Endothelial cell of umbilical vein (primary cell): ENCODE data around the gene RWDD2A. TPM values are rescaled to one million over a fixed set of nuclear protein-coding genes. Genes with fewer than 3 reads are reported as not detected.

ENCODE experiments used
- BruUV-seq: library from RNA; stranded (reverse); fragments of 400-500 nt; replicated peaks from 2 replicates; lab custom pipeline; 2021; lab: Mats Ljungman, UMichigan
- CTCF ChIA-PET: fragments of 300-600, 350-600 bp; sonication (Branson Sonifier 250); formaldehyde crosslinking; loops from one replicate; lab custom pipeline; 2021; ENCODE audit warnings: antibody characterized with exemption, inconsistent platforms; lab: Charles Lee
- POLR2A ChIA-PET: fragments of 300-600, 350-600 bp; sonication (Branson Sonifier 250); formaldehyde crosslinking; loops from one replicate; lab custom pipeline; 2021; ENCODE audit warnings: antibody characterized with exemption, inconsistent platforms; lab: Charles Lee
- DNase-seq: peaks from one replicate; pipeline ENCODE4 v3.0.0-alpha.2; 2011; ENCODE audit warnings: low read depth, low spot score
- FAIRE-seq: peaks from 2 replicates; lab custom pipeline; 2011; peaks lifted over from hg19 to GRCh38; lab: Jason Lieb, UNC
- H2AFZ ChIP-seq: 2 replicates; pipeline ENCODE4 v1.6.0; 2012; ENCODE audit warnings: low read depth, low read length, control low read depth, inconsistent platforms
- H3K27ac ChIP-seq: 2 replicates; pipeline ENCODE4 v1.5.1; 2011; ENCODE audit warnings: low read depth, mild to moderate bottlenecking, control low read depth, low read length, moderate library complexity; ENCODE audit not compliant: insufficient read depth
- H3K27me3 ChIP-seq, 2 experiments: 2 replicates each; pipeline versions ENCODE4 v1.6.0 to v1.6.1; 2011; ENCODE audit warnings: low read length in 2 of 2, mixed read lengths in 1 of 2; ENCODE audit not compliant: control insufficient read depth in 2 of 2, insufficient read depth in 2 of 2
- H3K36me3 ChIP-seq, 2 experiments: 2 replicates in 1 of 2; 3 replicates in 1 of 2; pipeline ENCODE4 v1.5.1; 2011; ENCODE audit warnings: low read length in 2 of 2, mild to moderate bottlenecking in 1 of 2, moderate library complexity in 1 of 2; ENCODE audit not compliant: control insufficient read depth in 2 of 2, insufficient read depth in 2 of 2; ENCODE audit errors: extremely low read depth in 1 of 2
- H3K4me1 ChIP-seq: 3 replicates; pipeline ENCODE4 v1.5.1; 2011; ENCODE audit warnings: mild to moderate bottlenecking, low read length; ENCODE audit not compliant: control insufficient read depth, insufficient read depth; ENCODE audit errors: extremely low read depth
- H3K4me2 ChIP-seq: 2 replicates; pipeline ENCODE4 v1.6.1; 2011; ENCODE audit warnings: low read length, control low read depth, mixed read lengths; ENCODE audit not compliant: insufficient read depth
- H3K4me3 ChIP-seq, 3 experiments: fragments of 200-600 bp in 1 of 3; sonication (generic), shearing (Covaris generic) in 1 of 3; replicated peaks in 1 of 3; 2 replicates each; pipeline ENCODE4 v1.5.1; 2011 to 2016; ENCODE audit warnings: control low read depth in 3 of 3, low read length in 3 of 3, mild to moderate bottlenecking in 2 of 3, inconsistent platforms in 1 of 3, low read depth in 1 of 3, moderate library complexity in 1 of 3; ENCODE audit not compliant: insufficient read depth in 1 of 3
- H3K79me2 ChIP-seq: 2 replicates; pipeline ENCODE4 v1.6.0; 2012; ENCODE audit warnings: low read length, inconsistent platforms; ENCODE audit not compliant: control insufficient read depth, insufficient read depth
- H3K9ac ChIP-seq: replicated peaks from 2 replicates; pipeline ENCODE3; 2011; ENCODE audit warnings: low read length, control low read depth; ENCODE audit not compliant: insufficient read depth; ENCODE audit errors: extremely low read depth
- H3K9me1 ChIP-seq: replicated peaks from 3 replicates; pipeline ENCODE4 v1.6.0; 2011; ENCODE audit warnings: mild to moderate bottlenecking, low read length; ENCODE audit not compliant: control insufficient read depth, insufficient read depth; ENCODE audit errors: extremely low read depth
- H3K9me3 ChIP-seq: replicated peaks from 2 replicates; pipeline ENCODE4 v1.5.1; 2012; ENCODE audit warnings: low read length, inconsistent platforms; ENCODE audit not compliant: control insufficient read depth, insufficient read depth
- H4K20me1 ChIP-seq: replicated peaks from 2 replicates; pipeline ENCODE3; 2011; ENCODE audit warnings: mild to moderate bottlenecking, low read length; ENCODE audit not compliant: control insufficient read depth, insufficient read depth; ENCODE audit errors: extremely low read depth
- EZH2 ChIP-seq: IDR thresholded peaks from 2 replicates; pipeline ENCODE4 v1.6.1; 2012; ENCODE audit warnings: borderline replicate concordance, low read depth, mild to moderate bottlenecking, moderate library complexity, low read length, inconsistent platforms; ENCODE audit not compliant: severe bottlenecking
- FOS ChIP-seq: IDR thresholded peaks from 2 replicates; pipeline ENCODE4 v1.6.1; 2011; ENCODE audit warnings: mild to moderate bottlenecking, low read length, moderate library complexity, borderline replicate concordance; ENCODE audit not compliant: insufficient read depth
- GATA2 ChIP-seq: IDR thresholded peaks from 2 replicates; pipeline ENCODE4 v1.7.0; 2011; ENCODE audit warnings: low read depth, mild to moderate bottlenecking, moderate library complexity, mixed read lengths, low read length; ENCODE audit not compliant: insufficient read length, insufficient read depth
- JUN ChIP-seq: IDR thresholded peaks from 2 replicates; pipeline ENCODE4 v1.6.1; 2011; ENCODE audit warnings: borderline replicate concordance, low read depth; ENCODE audit not compliant: insufficient read length, insufficient read depth
- MYC ChIP-seq: IDR thresholded peaks from one replicate; pipeline ENCODE4 v1.6.1; 2011; ENCODE audit warnings: mild to moderate bottlenecking, low read depth, low read length
- POLR2A ChIP-seq: IDR thresholded peaks from 2 replicates; pipeline ENCODE4 v1.6.1; 2012; ENCODE audit warnings: low read depth, mild to moderate bottlenecking, control low read depth, low read length
- POLR2AphosphoS5 ChIP-seq: IDR thresholded peaks from 2 replicates; pipeline ENCODE4 v1.6.1; 2012; ENCODE audit warnings: low read depth, mild to moderate bottlenecking, control low read depth, low read length, moderate library complexity; ENCODE audit not compliant: insufficient read depth
- dilution Hi-C: fragments of 300-500 bp; cut with MboI; formaldehyde crosslinking; loops from one replicate; pipeline ENCODE4 v1.15.0; 2019; ENCODE audit warnings: low sequenced_read_pairs; ENCODE audit not compliant: extremely low pct_ligation_motif_present
- intact Hi-C: fragments of 100-400 bp; cut with micrococcal nuclease; formaldehyde crosslinking; loops from one replicate; pipeline ENCODE4 v1.10.0; 2022
- polyA plus RNA-seq, 4 experiments: library from polyadenylated mRNA; depleted of rRNA in 3 of 4; stranded (reverse) in 3 of 4; unstranded in 1 of 4; fragments of >200 nt; gene quantifications; 2 replicates each; pipeline versions ENCODE4 v1.2.1 to v1.2.3, GENCODE V29; 2011 to 2012; ENCODE audit warnings: missing spikeins in 1 of 4
- total RNA-seq: library from RNA; stranded (reverse); gene quantifications from 2 replicates; pipeline ENCODE4 v1.2.3, GENCODE V29; 2021
- TF ChIP-seq, protein P1 (sequence below), 2 donors: IDR thresholded peaks; 1 replicate in 1 of 2; 2 replicates in 1 of 2; pipeline ENCODE4 v1.5.1; 2011; ENCODE audit warnings: low read length in 2 of 2, mild to moderate bottlenecking in 2 of 2, moderate library complexity in 2 of 2, control low read depth in 1 of 2, inconsistent platforms in 1 of 2, low read depth in 1 of 2; ENCODE audit not compliant: insufficient read depth in 1 of 2; ENCODE audit errors: extremely low read depth in 1 of 2
- TF ChIP-seq, protein P2 (sequence below): IDR thresholded peaks from 2 replicates; pipeline ENCODE4 v1.6.1; 2011; ENCODE audit not compliant: insufficient read depth, insufficient read length

RWDD2A gene
- total and polyA plus RNA-seq, 2 donors (not counting 3 experiments of a cell fraction or from before 2014, with no cell fraction given), result 3.2 to 4.5 TPM

DNA sequence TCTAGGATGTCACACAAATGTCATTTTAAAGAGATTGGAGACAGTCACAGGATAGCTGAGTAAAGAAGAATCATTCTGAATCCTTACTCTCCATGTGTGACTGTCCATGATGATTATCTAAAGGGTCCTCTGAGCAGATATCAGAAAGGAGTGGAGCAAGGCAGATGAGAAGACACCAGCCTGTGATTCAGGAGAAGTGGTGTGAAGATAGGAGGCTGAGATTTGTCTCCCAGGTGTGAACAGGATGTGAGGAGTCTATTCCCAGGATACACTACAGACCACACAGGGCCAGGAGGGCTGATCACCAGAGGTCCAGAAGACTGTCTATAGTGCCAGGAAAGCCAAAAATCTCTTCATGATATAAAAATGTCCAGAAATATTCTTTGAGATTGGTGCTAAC lies 27.0 kb downstream of the RWDD2A start:
- BruUV-seq, result no TSS peak

More for the DNA sequence above, 27.0 kb downstream of the RWDD2A start:
- no peak overlapping the region for H3K4me3 ChIP-seq
- DNase-seq (no peak), FAIRE-seq (no peak)
- dilution Hi-C loops, result loop anchor here (25.0 kb wide), 1 partner anchor 292 kb away; the partner anchor contains the start of gene PRSS35
- ChIA-PET POLR2A (no interaction called here), CTCF (interaction anchor here (1.1 to 13.1 kb wide), 3 partner anchors 152 to 316 kb away, joined by 3 to 431 read pairs (median 319); partner anchors contain the start of genes DOP1A, PRSS35 and UBE3D)
- H3K9me1 ChIP-seq, result no peaks in the 10 kb centered on the region
- H3K36me3 ChIP-seq, result no peaks in the 10 kb centered on the region
- no peak overlapping the region for H3K9ac ChIP-seq
- no peaks in the 10 kb centered on the region for H4K20me1 ChIP-seq
- H3K79me2 ChIP-seq, result no peaks in the 10 kb centered on the region
- no peaks in the 10 kb centered on the region for H3K27me3 ChIP-seq
- H3K4me2 ChIP-seq, result no peak overlapping the region
- H2AFZ ChIP-seq, result no peak overlapping the region
- TF ChIP-seq POLR2AphosphoS5 (no peak), EZH2 (no peak), GATA2 (no peak), MYC (no peak), POLR2A (no peak), FOS (no peak), JUN (no peak)
- TF ChIP-seq, protein P1, sequence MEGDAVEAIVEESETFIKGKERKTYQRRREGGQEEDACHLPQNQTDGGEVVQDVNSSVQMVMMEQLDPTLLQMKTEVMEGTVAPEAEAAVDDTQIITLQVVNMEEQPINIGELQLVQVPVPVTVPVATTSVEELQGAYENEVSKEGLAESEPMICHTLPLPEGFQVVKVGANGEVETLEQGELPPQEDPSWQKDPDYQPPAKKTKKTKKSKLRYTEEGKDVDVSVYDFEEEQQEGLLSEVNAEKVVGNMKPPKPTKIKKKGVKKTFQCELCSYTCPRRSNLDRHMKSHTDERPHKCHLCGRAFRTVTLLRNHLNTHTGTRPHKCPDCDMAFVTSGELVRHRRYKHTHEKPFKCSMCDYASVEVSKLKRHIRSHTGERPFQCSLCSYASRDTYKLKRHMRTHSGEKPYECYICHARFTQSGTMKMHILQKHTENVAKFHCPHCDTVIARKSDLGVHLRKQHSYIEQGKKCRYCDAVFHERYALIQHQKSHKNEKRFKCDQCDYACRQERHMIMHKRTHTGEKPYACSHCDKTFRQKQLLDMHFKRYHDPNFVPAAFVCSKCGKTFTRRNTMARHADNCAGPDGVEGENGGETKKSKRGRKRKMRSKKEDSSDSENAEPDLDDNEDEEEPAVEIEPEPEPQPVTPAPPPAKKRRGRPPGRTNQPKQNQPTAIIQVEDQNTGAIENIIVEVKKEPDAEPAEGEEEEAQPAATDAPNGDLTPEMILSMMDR (IDR thresholded peaks at IDR 0.05; ENCODE audit: extremely low read depth in 1 of 2, insufficient read depth in 1 of 2, low read depth in 1 of 2, low read length in 2 of 2), result no peak
- TF ChIP-seq, protein P2, sequence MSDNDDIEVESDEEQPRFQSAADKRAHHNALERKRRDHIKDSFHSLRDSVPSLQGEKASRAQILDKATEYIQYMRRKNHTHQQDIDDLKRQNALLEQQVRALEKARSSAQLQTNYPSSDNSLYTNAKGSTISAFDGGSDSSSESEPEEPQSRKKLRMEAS, result no peak
- H3K27ac ChIP-seq, result no peak overlapping the region
- H3K9me3 ChIP-seq, result no peaks in the 10 kb centered on the region
- H3K4me1 ChIP-seq, result no peaks in the 10 kb centered on the region
- intact Hi-C loops, result no loop called here
